ENCODE results near the gene MRPS23.

The MRPS23 gene

GRCh38 chr17:57834146-57834741 lies 15.6 kb downstream of the MRPS23 start:
- DNase-seq = peak; percentile 8

GRCh38 chr17:57833179-57833939 lies 16.5 kb downstream of the MRPS23 start:
- peak; percentile 76 for DNase-seq

GRCh38 chr17:57832314-57833178 lies 17.3 kb downstream of the MRPS23 start:
- no peak for DNase-seq

GRCh38 chr17:57830880-57831279 lies 19.0 kb downstream of the MRPS23 start:
- no peak for DNase-seq

- DNase-seq = no peak
These were observed 26.1 kb downstream of the MRPS23 start for GRCh38 chr17:57823469-57824401.

GRCh38 chr17:57819867-57820266 lies 30.0 kb downstream of the MRPS23 start:
- no peak for DNase-seq

- no peak for DNase-seq
These were observed 30.6 kb downstream of the MRPS23 start for GRCh38 chr17:57819285-57819684.

GRCh38 chr17:57818066-57818465 lies 31.8 kb downstream of the MRPS23 start:
- DNase-seq = no peak

GRCh38 chr17:57817299-57817698 lies 32.5 kb downstream of the MRPS23 start:
- no peak for DNase-seq

GRCh38 chr17:57814421-57814820 lies 35.4 kb downstream of the MRPS23 start:
- DNase-seq = no peak

- DNase-seq = no peak
These were observed 38.1 kb downstream of the MRPS23 start for GRCh38 chr17:57811638-57812280.

GRCh38 chr17:57810721-57811637 lies 38.9 kb downstream of the MRPS23 start:
- no peak for DNase-seq

- DNase-seq = no peak
These were observed 40.0 kb downstream of the MRPS23 start for GRCh38 chr17:57809879-57810278.

- DNase-seq = no peak
These were observed 41.0 kb downstream of the MRPS23 start for GRCh38 chr17:57808882-57809281.

GRCh38 chr17:57806167-57806830 lies 43.5 kb downstream of the MRPS23 start:
- no peak for DNase-seq

- DNase-seq = no peak
These were observed 46.8 kb downstream of the MRPS23 start for GRCh38 chr17:57803021-57803420.

- DNase-seq = no peak
These were observed 48.7 kb downstream of the MRPS23 start for GRCh38 chr17:57801044-57801711.

GRCh38 chr17:57794841-57795240 lies 55.0 kb downstream of the MRPS23 start:
- no peak for DNase-seq

- no peak for DNase-seq
These were observed 61.1 kb downstream of the MRPS23 start for GRCh38 chr17:57788725-57789124.

GRCh38 chr17:57785022-57785421 lies 64.8 kb downstream of the MRPS23 start:
- DNase-seq = no peak
